Activated T-helper 17 cell treated with anti-CD3 and anti-CD28 coated beads, Interleukin-2, amount 50 U/mL, for 72 hours (primary cell): Measurements from ENCODE around the gene ENG. TPM values are rescaled to one million over a fixed set of nuclear protein-coding genes. Genes with fewer than 3 reads are reported as not detected.

Experiments used
- ATAC-seq: fragments of 150-1000 bp; cut with Tn5 transposase; replicated peaks from 2 replicates; pipeline ENCODE4 v1.10.0; 2021; ENCODE audit warnings: mild to moderate bottlenecking, moderate library complexity
- H3K27ac Mint-ChIP-seq: one replicate; pipeline ENCODE4 v1.8.0; 2022; ENCODE audit warnings: mixed read lengths
- H3K27me3 Mint-ChIP-seq: one replicate; pipeline ENCODE4 v1.8.0; 2022; ENCODE audit warnings: mixed read lengths
- H3K36me3 Mint-ChIP-seq: one replicate; pipeline ENCODE4 v1.8.0; 2022; ENCODE audit warnings: low read depth, mild to moderate bottlenecking, mixed read lengths
- H3K4me1 Mint-ChIP-seq: one replicate; pipeline ENCODE4 v1.8.0; 2022; ENCODE audit warnings: mixed read lengths
- H3K4me3 Mint-ChIP-seq: one replicate; pipeline ENCODE4 v1.8.0; 2022; ENCODE audit warnings: mild to moderate bottlenecking, mixed read lengths
- H3K9me3 Mint-ChIP-seq: one replicate; pipeline ENCODE4 v1.8.0; 2022; ENCODE audit warnings: mixed read lengths
- total RNA-seq, 2 donors: library from RNA; stranded (reverse); gene quantifications; one replicate each; pipeline ENCODE4 v1.2.3, GENCODE V29; 2022

Gene ENG
- total RNA-seq, 2 donors from 2014 or later: 10.0 to 18.7 TPM

GRCh38 chr9:127796225-127796813, 58.1 kb downstream of the ENG start:
- peak overlapping the region; percentile 44 for H3K27ac Mint-ChIP-seq
- no peaks in the 10 kb centered on the region for H3K9me3 Mint-ChIP-seq
- no peaks in the 10 kb centered on the region for H3K27me3 Mint-ChIP-seq
- H3K36me3 Mint-ChIP-seq: peaks cover 34% of the 10 kb centered on the region
- H3K4me1 Mint-ChIP-seq: peaks cover 11% of the 10 kb centered on the region
- H3K4me3 Mint-ChIP-seq: peak overlapping the region; percentile 60
- ATAC-seq: peak; percentile 47

GRCh38 chr9:127794001-127794791, 60.3 kb downstream of the ENG start:
- Mint-ChIP-seq H3K27ac (no peak overlapping the region), H3K27me3 (no peaks in the 10 kb centered on the region), H3K4me1 (peaks cover 18% of the 10 kb centered on the region), H3K4me3 (no peak overlapping the region), H3K9me3 (no peaks in the 10 kb centered on the region), H3K36me3 (peaks cover 55% of the 10 kb centered on the region)
- ATAC-seq: no peak

- Mint-ChIP-seq H3K27me3 (no peaks in the 10 kb centered on the region), H3K4me1 (peaks cover 26% of the 10 kb centered on the region), H3K27ac (no peak overlapping the region), H3K9me3 (no peaks in the 10 kb centered on the region), H3K4me3 (no peak overlapping the region), H3K36me3 (peaks cover 65% of the 10 kb centered on the region)
- no peak for ATAC-seq
Measured at GRCh38 chr9:127793093-127793708, 61.3 kb downstream of the ENG start.

DNA sequence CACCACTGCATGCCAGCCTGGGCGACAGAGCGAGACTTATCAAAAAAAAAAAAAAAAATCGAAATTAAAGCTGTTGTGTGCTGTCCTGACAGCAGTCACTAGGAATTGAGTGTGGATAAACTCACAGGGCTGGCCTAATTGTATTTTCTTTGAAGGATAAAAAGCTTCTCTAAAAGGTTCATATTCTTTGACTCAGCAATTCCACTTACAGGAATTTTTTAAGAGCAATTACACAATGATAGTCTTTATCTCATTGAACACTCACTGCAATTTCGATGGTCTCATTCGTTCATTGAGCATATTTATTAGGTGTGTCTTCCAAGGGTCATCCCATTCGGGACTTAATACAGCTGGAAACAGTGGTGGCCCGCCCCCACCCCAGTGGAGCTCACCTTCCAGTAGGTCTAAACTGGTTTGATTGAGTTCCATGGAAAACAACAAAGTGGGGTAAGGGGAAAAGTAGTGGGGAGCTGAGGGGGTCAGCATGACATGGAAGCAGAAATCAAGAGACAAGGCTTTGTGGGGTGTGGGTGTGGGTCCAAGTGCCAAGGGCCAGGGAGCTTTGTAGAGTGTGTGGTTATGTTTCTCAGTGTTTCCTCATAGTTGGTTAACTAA, 61.9 kb downstream of the ENG start:
- no peak overlapping the region for H3K27ac Mint-ChIP-seq

DNA sequence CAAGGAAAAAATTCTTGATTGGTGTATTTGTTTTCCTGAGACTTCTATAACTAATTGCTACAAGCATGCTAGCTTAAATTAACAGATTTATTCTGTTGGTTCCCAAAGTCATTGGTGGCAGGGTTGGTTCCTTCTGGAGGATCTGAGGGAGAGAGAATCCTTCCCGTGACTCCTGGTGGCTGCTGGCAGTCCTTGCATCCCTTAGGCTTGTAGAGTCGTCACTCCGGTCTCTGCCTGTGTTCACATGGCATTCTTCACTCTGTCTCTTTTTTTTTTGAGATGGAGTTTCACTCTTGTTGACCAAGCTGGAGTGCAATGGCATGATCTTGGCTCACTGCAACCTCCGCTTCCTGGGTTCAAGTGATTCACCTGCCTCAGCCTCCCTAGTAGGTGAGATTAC, 63.4 kb downstream of the ENG start:
- no peak overlapping the region for H3K4me3 Mint-ChIP-seq
- H3K9me3 Mint-ChIP-seq: no peaks in the 10 kb centered on the region
- no peak overlapping the region for H3K27ac Mint-ChIP-seq
- ATAC-seq: no peak
- peaks cover 85% of the 10 kb centered on the region for H3K36me3 Mint-ChIP-seq
- no peaks in the 10 kb centered on the region for H3K27me3 Mint-ChIP-seq
- peaks cover 24% of the 10 kb centered on the region for H3K4me1 Mint-ChIP-seq

More for the DNA sequence above, 61.9 kb downstream of the ENG start:
- H3K27me3 Mint-ChIP-seq: no peaks in the 10 kb centered on the region
- ATAC-seq: no peak
- no peak overlapping the region for H3K4me3 Mint-ChIP-seq
- H3K9me3 Mint-ChIP-seq: no peaks in the 10 kb centered on the region
- H3K4me1 Mint-ChIP-seq: peaks cover 30% of the 10 kb centered on the region
- peaks cover 72% of the 10 kb centered on the region for H3K36me3 Mint-ChIP-seq

DNA sequence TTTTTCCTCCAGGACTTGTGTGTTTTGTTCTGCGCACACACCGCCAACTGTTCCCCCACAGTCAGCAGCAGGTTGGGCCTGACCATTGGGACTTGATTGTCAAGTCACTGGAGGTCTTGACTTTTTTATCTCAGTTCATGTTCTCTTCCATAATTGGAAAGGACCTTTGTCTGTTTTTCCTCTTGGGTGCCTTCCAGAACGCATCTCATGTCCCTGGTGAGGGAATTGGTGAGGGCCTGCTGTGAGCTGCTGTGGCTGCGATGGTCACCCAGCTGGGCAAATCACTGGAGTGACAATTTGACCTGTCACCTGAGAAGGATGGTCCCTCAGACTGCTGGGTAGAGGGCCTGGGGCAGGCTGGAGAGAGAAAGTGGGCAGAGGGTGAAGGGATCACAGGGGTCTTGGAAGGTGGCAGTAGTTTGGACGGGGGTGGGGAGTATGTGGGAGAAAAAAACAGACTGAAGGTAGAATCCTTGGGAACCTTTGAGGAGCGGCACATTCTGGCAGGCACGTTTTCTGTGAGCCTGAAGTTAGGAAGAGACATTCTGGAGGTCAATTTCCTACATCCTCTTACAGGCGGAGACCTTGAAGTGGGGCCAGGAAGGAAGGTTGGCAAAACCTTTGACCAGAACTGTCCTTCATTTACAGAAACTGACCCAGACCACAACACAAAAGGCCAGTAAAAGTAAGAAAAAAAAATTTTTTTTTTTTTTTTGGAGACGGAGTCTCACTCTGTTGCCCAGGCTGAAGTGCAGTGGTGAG, 64.2 kb downstream of the ENG start:
- Mint-ChIP-seq H3K36me3 (peaks cover 85% of the 10 kb centered on the region), H3K4me3 (no peak overlapping the region), H3K27me3 (no peaks in the 10 kb centered on the region), H3K9me3 (no peaks in the 10 kb centered on the region), H3K27ac (no peak overlapping the region), H3K4me1 (peaks cover 23% of the 10 kb centered on the region)
- ATAC-seq: no peak

DNA sequence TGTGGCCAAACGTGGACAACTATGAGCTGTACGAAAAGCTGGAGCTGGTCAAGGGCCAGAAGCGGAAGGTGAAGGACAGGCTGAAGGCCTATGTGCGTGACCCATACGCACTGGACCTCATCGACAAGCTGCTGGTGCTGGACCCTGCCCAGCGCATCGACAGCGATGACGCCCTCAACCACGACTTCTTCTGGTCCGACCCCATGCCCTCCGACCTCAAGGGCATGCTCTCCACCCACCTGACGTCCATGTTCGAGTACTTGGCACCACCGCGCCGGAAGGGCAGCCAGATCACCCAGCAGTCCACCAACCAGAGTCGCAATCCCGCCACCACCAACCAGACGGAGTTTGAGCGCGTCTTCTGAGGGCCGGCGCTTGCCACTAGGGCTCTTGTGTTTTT, 65.3 kb downstream of the ENG start:
- ATAC-seq: no peak
- Mint-ChIP-seq H3K4me3 (peak overlapping the region; percentile 93), H3K36me3 (peaks cover 80% of the 10 kb centered on the region), H3K9me3 (no peaks in the 10 kb centered on the region), H3K27me3 (no peaks in the 10 kb centered on the region), H3K4me1 (peaks cover 25% of the 10 kb centered on the region), H3K27ac (peak overlapping the region; percentile 87)

- peak; percentile 61 for ATAC-seq
- Mint-ChIP-seq H3K36me3 (peaks cover 73% of the 10 kb centered on the region), H3K4me3 (peak overlapping the region; percentile 93), H3K27ac (peak overlapping the region; percentile 87), H3K27me3 (no peaks in the 10 kb centered on the region), H3K9me3 (no peaks in the 10 kb centered on the region), H3K4me1 (peaks cover 32% of the 10 kb centered on the region)
Measured at GRCh38 chr9:127788337-127789011, 66.0 kb downstream of the ENG start.

GRCh38 chr9:127786773-127787104, 67.7 kb downstream of the ENG start:
- no peak for ATAC-seq
- no peaks in the 10 kb centered on the region for H3K27me3 Mint-ChIP-seq
- peaks cover 41% of the 10 kb centered on the region for H3K4me1 Mint-ChIP-seq
- H3K36me3 Mint-ChIP-seq: peaks cover 56% of the 10 kb centered on the region
- no peaks in the 10 kb centered on the region for H3K9me3 Mint-ChIP-seq
- H3K27ac Mint-ChIP-seq: peak overlapping the region; percentile 91
- H3K4me3 Mint-ChIP-seq: peak overlapping the region; percentile 93

GRCh38 chr9:127785933-127786772, 68.3 kb downstream of the ENG start, which contains the start of gene CDK9:
TSS of gene CDK9 (plus strand) at chr9:127786034. CDS start at chr9:127786149, 115 bp downstream.
- H3K4me3 Mint-ChIP-seq: peak within 1 kb of the TSS; percentile 93
- no peaks in the 10 kb centered on the region for H3K9me3 Mint-ChIP-seq
- H3K4me1 Mint-ChIP-seq: peaks cover 41% of the 10 kb centered on the region
- no peaks in the 10 kb centered on the region for H3K27me3 Mint-ChIP-seq
- peak; percentile 78 for ATAC-seq
- H3K27ac Mint-ChIP-seq: peak within 1 kb of the TSS; percentile 97
- peaks cover 50% of the 10 kb centered on the region for H3K36me3 Mint-ChIP-seq

DNA sequence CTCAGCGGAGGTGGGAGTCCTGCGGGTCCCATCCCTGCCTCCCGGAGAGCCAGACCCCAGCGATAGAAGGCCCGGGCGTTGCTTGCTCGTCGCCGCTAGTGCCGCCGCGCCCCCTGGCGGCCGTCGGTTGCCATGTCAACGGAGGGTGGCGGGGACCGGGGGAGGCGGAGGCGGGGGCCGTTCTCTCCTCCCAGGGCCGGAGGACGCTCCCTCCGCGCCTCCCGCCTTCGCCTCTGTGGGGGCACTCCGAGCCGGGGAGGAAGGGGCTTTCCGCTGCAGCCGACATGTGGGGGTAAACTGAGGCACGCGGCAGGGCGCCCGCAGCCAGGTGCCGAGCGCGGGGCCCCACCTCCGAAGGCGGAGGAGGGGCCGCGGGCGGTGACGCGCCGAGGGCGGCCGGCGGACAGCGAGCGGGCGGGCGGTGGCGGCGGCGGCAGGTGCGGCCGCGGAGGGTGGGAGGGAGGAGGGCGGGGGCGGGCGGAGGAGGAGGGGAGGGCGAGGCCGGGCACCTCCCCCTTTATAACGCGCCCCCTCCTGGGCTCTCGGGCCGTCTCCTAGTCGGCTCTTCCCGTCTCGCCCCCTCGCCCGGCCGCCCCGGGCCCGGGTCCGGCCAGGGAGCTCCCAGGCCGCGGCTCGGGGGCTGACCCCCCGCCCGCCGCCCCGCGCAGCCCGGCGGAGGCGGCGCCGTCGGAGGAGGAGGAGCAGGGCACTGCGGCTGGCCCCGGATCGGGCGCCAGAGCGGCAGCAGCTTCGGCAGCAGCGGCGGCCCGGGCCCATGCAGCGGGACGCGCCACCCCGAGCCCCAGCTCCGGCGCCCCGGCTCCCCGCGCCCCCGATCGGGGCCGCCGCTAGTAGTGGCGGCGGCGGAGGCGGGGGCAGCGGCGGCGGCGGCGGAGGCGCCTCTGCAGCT, 69.2 kb downstream of the ENG start:
- H3K4me3 Mint-ChIP-seq: peak overlapping the region; percentile 85
- peak; percentile 36 for ATAC-seq
- H3K27me3 Mint-ChIP-seq: no peaks in the 10 kb centered on the region
- peaks cover 40% of the 10 kb centered on the region for H3K4me1 Mint-ChIP-seq
- peaks cover 41% of the 10 kb centered on the region for H3K36me3 Mint-ChIP-seq
- H3K27ac Mint-ChIP-seq: peak overlapping the region; percentile 97
- H3K9me3 Mint-ChIP-seq: no peaks in the 10 kb centered on the region
